Putamen (tissue), 1 donor: ENCODE measurements around the gene WDHD1.
"Not testable (repeated sequence)": the region's sequence is repeated elsewhere in the genome, so short reads cannot be mapped to it uniquely, and the experiment has no call there.

Source experiments
- DNase-seq: peaks from one replicate; pipeline ENCODE4 v3.0.0-alpha.2; 2016; ENCODE audit warnings: low spot score

The WDHD1 gene

DNA sequence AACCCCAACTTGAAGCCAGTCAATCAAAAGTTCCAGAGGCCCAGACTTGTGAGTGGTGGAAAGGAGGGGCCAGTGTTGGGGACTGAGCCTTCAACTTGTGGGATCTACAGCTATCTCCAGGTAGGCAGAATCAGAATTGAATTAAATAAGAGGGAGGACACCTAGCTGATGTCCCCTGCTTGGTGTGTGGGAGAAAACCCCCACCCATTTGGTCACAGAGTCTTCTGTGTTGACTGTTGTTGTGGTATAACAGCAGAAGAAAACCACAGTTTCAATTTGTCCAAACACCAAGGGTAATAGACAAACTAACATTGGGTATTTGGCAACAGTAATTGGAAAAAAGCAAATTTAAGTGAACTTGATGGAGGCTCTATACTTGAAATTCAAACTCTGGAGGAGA is 120.8 kb downstream of the WDHD1 start:
- DNase-seq = no peak

DNA sequence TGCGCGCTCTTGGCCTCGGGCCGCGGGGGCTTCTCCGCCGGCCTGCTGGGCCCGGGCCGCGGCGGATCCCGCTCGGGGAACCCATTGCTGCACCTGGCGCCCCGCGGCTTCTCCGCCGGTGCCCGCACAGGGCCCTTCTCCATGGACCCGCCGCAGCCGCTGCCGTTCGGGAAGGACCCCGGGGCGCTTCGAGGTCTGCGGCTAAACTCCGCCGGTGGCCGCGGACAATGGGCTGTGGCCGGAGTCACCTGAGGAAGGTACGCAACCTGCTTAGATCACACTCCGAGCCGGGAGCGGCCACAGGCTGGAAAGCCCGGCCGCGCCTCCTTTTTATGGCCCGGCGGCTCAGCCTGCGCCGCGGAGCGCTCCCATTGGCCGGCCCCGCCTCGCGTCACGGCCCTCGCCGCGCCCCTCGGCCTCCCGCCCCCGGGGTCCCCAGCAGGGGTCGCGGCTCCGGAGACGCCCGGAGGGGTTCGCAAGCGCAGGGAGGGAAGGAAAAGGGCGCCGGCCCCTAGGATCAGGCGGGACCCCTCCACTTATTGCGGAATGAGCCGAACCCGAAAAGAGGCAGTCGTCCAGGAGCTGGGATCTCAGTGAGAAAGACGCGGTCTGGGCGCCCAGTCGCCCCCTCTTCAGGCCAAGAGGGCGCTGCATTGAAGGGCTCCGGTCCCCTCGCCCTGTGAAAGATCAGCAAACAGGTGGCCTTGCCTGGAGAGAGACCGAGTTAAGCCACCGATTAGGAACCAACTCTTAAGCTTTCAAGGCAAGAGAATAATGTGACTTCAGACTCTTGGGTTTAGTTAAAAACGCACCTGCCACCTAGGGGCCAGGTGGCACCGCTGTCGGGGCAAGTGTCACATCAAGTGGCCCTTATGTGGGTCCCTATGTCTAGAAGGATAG is 124.1 kb downstream of the WDHD1 start, which contains the start of gene GCH1:
GCH1 (minus strand) TSS at position 306 of the 900 bp plus-strand sequence; CDS start at position 143, 163 bp downstream.
- no peak for DNase-seq

DNA sequence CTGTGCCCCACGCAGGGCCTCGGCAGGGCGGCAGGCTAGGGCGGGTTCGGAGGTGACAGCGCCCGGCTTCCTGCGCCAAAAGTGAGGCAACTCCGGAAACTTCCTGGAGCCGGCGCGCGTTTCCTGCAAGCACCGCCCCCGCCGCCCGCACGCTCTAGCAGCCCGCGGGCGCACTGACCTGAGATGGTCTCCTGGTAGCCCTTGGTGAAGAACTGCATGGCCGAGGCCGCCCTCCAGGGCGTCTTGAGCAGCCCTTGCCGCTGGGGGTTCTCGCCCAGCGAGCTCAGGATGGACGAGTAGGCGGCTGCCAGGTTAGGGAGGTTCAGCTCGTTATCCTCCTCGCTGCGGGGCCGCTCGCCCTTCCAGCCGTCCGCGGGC is 124.8 kb downstream of the WDHD1 start:
- no peak for DNase-seq

- DNase-seq = no peak
Observed at GRCh38 chr14:54901380-54902142, 125.3 kb downstream of the WDHD1 start.

- DNase-seq = no peak
Observed at GRCh38 chr14:54899573-54899972, 127.3 kb downstream of the WDHD1 start.

DNA sequence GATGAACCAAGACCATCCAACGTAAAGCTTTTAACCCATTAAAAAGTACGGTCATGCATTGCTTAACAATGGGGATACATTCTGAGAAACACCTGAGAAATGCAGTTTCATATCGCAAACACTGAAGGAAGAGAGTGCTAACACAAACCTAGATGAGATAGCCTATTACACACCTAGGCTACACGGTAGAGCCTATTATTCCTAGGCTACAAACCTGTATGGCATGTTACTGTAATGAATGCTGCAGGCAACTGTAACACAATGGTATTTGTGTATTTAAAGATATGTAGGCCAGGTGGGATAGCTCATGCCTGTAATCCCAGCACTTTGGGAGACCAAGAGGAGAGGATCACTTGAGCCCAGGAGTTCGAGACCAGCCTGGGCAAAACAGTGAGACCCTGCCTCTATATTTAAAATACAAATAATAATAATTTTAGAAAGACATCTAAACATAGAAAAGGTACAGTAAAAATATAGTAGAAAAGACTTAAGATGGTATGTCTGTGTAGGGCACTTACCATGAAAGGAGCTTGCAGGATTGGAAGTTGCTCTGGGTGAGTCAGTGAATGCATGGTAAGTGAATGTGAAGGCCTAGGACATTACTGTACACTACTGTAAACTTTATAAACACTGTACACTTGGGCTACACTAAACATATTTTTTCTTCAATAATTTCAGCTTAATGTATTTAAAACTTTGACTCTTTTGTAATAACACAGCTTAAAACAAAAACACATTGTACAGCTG is 128.9 kb downstream of the WDHD1 start:
- DNase-seq = not testable (repeated sequence)

- no peak for DNase-seq
Observed at GRCh38 chr14:54895683-54896082, 131.2 kb downstream of the WDHD1 start.

GRCh38 chr14:54894995-54895394 is 131.9 kb downstream of the WDHD1 start:
- no peak for DNase-seq

DNA sequence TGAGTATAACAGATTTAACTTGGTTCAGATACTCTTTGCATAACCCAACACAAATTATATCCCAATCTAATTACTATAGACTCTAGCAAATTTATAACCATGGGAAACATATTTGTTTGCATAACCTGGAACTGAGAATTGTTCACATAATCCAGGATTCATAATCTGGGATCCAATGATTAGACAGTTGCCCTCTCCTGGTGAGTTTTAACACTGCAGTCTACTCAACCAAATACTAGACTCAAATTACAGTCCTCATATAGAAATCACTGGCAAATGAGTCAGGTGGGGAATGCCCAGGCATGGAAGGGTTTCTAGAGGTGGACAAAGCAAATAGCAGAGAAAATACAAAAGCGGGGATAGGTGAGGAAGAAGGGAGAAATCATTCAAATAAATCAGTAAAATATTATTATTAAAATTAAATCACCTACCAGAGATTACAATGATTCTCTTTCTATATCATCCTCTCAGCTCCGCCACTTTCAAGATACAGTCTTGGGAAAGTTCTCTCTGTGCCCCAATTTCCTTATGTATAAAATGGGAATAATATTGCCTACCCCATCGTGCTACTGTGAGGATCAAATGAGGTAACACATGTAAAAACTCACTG is 133.6 kb downstream of the WDHD1 start:
- DNase-seq = no peak

GRCh38 chr14:54891471-54892245 is 135.2 kb downstream of the WDHD1 start:
- no peak for DNase-seq

- no peak for DNase-seq
Observed at GRCh38 chr14:54890788-54891187, 136.1 kb downstream of the WDHD1 start.

DNA sequence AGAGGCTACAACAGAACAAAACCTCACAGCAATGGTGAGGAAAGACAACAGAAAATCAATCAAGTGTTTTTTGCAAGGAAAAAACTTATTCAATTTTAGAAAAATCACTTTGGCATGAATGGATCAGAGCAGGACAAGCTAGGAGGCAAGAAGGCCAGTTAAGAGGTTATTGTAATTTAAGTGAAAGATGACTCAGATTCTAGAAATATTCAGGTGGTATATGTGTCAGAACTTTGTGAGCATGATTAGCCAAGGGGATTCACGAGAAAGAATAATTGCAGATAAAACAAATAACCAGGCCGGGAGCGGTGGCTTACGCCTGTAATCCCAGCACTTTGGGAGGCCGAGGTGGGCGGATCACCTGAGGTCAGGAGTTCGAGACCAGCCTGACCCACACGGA is 137.0 kb downstream of the WDHD1 start:
- no peak for DNase-seq
